Endometrium (tissue), 2 donors: ENCODE measurements around the gene RFX2.
"Not testable (repeated sequence)": the region's sequence is repeated elsewhere in the genome, so short reads cannot be mapped to it uniquely, and the experiment has no call there.

Experiments
- FAIRE-seq: peaks from 2 replicates; lab custom pipeline; 2012; peaks lifted over from hg19 to GRCh38; lab: Jason Lieb, UNC
- donor health status: control.
- donor health status: control.

RFX2 gene

GRCh38 chr19:6012426-6013170 lies 97.7 kb downstream of the RFX2 start:
- FAIRE-seq, result no peak

GRCh38 chr19:6011794-6012193 lies 98.5 kb downstream of the RFX2 start:
- no peak for FAIRE-seq

- no peak for FAIRE-seq
Measured at GRCh38 chr19:6011206-6011605, 99.1 kb downstream of the RFX2 start.

DNA sequence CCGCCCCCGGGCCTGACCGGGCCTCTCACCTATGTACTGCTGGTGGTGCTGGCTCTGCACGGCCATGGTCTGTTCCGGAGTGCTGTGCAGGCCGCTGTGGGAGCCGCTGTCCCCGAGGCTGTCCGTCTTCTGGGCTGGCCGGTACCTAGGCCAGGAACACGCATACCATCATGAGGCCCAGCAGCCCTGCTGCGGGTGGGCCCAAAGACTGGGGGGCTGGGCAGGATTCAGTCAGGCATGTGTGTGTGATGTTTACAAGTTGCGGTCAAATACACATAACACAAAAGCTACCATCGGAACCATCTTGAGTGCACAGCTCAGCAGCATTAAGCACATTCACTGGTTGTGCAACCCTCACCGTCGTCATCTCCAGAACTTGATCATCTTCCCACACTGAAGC lies 100.2 kb downstream of the RFX2 start:
- FAIRE-seq, result no peak

DNA sequence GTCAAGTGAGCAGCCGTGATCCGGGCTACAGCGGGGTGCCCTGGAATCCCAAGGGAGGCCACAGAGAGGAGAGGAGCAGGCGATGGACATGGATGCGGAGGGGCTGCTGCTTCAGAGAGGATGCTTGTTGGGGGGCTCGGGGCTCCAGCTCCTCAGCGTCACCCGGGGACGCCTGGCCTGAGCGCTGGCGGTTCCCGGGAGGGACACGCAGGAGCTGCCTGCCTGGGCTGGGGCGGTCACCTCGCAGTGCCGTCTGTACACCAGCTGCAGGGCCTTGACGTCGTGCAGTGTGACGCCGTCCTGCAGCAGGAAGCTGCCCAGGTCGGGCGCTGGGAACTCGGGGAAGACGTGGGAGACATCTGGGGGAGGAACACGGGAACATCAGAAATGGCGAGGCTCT lies 102.4 kb downstream of the RFX2 start:
- no peak for FAIRE-seq

- FAIRE-seq, result no peak
Measured at GRCh38 chr19:6006896-6007295, 103.4 kb downstream of the RFX2 start.

DNA sequence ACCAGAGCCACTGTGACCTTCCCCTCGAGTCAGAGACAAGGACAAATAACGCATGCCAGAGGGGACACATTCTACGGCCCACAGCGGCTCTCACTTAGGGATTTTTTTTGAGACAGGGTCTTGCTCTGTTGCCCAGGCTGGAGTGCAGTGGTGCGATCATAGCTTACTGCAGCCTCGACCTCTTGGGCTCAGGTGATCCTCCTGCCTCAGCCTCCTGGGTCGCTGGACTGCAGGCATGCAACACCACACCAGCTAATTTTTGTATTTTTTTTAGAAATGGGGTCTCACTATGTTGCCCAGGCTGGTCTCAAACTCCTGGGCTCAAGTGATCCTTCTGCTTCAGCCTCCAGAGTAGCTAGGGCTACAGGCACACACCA lies 104.2 kb downstream of the RFX2 start:
- not testable (repeated sequence) for FAIRE-seq

GRCh38 chr19:6005321-6006069 lies 104.8 kb downstream of the RFX2 start:
- no peak for FAIRE-seq

DNA sequence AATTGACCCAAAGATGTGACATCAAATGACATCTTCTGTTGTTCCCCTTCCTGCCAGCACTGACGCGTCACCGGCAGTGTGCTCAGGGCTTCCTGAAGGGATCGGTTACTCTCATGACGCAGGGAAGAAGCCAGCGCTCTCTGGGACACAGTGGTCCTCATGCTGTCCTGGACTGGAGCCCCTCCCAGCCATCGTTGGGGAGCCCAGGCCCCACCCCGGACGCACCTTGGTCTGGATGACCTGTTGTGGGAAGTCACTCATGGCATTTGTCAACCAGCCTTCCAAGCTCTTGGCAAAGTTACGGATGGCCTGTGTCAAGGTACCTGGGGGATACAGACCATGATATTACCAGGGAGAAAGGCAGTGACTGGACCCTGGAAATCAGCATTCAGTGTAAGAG lies 106.3 kb downstream of the RFX2 start:
- no peak for FAIRE-seq

GRCh38 chr19:6002591-6002990 lies 107.7 kb downstream of the RFX2 start:
- FAIRE-seq, result no peak

DNA sequence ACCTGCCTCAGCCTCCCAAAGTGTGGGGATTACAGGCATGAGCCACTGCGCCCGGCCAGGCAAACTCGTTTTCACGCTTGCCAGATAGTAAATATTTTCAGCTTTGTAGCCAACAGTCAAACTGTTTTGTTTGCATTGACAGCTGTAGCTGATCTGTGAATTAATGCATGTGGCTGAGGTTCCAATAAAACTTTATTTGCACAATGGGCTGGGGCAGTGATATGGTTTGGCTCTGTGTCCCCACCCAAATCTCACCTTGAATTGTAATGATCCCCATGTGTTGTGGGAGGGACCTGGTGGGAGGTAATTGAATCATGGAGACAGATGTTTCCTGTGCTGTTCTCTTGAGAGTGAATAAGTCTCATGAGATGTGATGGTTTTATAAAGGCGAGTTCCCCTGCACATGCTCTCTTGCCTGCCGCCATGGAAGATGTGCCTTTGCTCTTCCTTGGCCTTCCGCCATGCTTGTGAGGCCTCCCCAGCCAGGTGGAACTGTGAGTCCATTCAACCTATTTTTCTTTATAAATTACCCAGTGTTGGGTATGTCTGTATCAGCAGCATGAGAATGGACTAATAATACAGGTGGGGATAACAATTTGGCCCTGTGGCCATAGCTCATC lies 110.0 kb downstream of the RFX2 start:
- no peak for FAIRE-seq

- FAIRE-seq, result no peak
Measured at GRCh38 chr19:5999693-6000092, 110.6 kb downstream of the RFX2 start.

- no peak for FAIRE-seq
Measured at GRCh38 chr19:5997371-5997770, 112.9 kb downstream of the RFX2 start.

DNA sequence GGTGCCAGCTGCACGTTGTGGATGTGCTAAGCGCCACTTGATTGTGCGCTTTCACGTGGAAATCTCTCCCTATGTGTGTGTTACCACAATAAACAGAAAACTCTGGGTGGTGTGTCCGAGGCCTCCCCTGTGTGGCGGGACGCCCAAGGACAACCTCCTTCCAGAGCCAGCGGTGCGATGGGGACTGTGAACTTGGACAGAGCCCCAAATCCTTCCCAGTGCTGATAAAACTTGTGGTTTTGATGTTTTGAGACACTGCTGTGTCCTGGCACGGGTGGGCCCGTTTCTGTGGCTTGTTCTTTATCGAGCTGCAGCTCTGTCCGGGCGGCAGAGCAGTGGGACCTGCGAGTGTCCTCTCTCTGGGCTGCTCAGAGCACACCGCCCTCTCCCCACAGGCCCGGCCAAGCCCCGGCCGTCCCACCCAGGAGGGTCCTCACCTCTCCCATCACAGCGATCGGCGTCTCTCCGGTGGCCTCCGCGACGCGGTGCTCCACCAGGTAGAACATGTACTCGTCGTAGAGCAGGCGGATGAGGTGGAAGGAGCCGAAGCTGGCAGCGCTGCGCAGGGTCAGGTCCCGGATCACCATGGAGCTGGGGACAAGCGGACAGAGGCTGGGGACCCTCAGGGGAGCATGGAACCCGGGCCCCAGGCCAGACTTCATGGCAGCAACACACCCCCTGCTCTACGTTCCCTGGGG lies 113.5 kb downstream of the RFX2 start:
- no peak for FAIRE-seq

- FAIRE-seq, result no peak
Measured at GRCh38 chr19:5996102-5996501, 114.2 kb downstream of the RFX2 start.

DNA sequence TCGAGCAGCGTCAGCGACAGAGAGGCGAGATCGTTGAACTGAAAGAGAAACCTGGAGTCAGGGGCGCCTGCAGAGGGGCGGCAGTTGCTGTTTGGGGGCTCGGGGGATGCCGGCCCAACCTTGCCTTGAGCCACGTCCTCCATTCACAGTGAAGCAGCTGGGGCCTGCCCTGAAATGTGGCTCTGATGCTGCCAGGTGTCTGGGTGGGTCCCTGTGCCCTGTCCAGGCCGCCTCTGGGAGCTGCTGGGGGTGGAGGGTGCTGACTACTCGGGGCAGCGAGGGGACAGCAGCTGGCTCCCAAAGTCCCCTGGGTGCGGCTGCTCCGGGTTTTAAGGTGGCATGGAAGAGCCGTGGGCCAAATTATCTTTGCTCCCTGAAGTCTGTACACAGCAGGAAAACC lies 114.7 kb downstream of the RFX2 start:
- no peak for FAIRE-seq

GRCh38 chr19:5994405-5995165 lies 115.7 kb downstream of the RFX2 start:
- FAIRE-seq, result no peak

GRCh38 chr19:5993648-5994358 lies 116.5 kb downstream of the RFX2 start:
- no peak for FAIRE-seq

- no peak for FAIRE-seq
Measured at GRCh38 chr19:5993201-5993600, 117.1 kb downstream of the RFX2 start.

DNA sequence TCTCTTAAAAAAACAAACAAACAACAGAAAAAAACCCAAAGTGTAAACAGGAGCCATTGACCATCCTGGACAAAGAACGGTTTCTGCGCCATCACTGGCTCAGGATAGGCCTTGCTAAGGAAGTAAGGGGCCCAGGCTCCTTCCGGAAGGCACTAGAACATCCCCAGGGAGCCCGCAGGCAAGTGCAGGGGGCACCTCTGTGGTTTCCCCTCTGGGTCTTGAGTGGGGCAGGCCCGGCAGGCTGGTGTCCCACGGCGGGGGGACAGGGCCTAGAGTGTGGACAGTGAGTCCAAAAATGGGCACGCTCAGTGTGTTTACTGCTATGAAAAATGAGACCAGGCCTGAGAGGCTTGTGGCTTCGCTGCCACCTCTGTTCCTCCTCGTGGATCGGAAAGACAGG lies 117.5 kb downstream of the RFX2 start:
- FAIRE-seq, result no peak

- no peak for FAIRE-seq
Measured at GRCh38 chr19:5991244-5991838, 119.0 kb downstream of the RFX2 start.
